ENCODE results near the gene MRTFB. TPM values are rescaled to one million over a fixed set of nuclear protein-coding genes. Genes with fewer than 3 reads are reported as not detected.
"Not testable (repeated sequence)": the region's sequence is repeated elsewhere in the genome, so short reads cannot be mapped to it uniquely, and the experiment has no call there.

The MRTFB gene
- total RNA-seq, 1 donor from 2014 or later = 20.9 TPM

GRCh38 chr16:14042706-14043105 lies 28.4 kb upstream of the MRTFB start:
- TF ChIP-seq CTCF (IDR thresholded peaks at IDR 0.05) = no peak
- no peaks in the 10 kb centered on the region for H3K4me1 Mint-ChIP-seq
- intact Hi-C loops (cut with micrococcal nuclease) = no loop called here
- no peak overlapping the region for H3K27ac Mint-ChIP-seq
- peaks cover 3% of the 10 kb centered on the region for H3K9me3 Mint-ChIP-seq
- no peak overlapping the region for H3K4me3 Mint-ChIP-seq
- no peak for DNase-seq
- no peak for ATAC-seq (ENCODE audit: low read depth)
- peaks cover 8% of the 10 kb centered on the region for H3K27me3 Mint-ChIP-seq
- ChIA-PET POLR2A (no interaction called here), CTCF (no interaction called here)
- no peaks in the 10 kb centered on the region for H3K36me3 Mint-ChIP-seq (ENCODE audit: low read depth)

GRCh38 chr16:14043278-14043677 lies 27.8 kb upstream of the MRTFB start:
- H3K4me3 Mint-ChIP-seq = no peak overlapping the region
- no peak overlapping the region for H3K27ac Mint-ChIP-seq
- intact Hi-C loops (cut with micrococcal nuclease) = no loop called here
- ChIA-PET CTCF (no interaction called here), POLR2A (no interaction called here)
- no peak for DNase-seq
- ATAC-seq (ENCODE audit: low read depth) = no peak
- H3K36me3 Mint-ChIP-seq (ENCODE audit: low read depth) = no peaks in the 10 kb centered on the region
- no peak for TF ChIP-seq CTCF (IDR thresholded peaks at IDR 0.05)
- H3K4me1 Mint-ChIP-seq = no peaks in the 10 kb centered on the region
- peaks cover 3% of the 10 kb centered on the region for H3K9me3 Mint-ChIP-seq
- peaks cover 8% of the 10 kb centered on the region for H3K27me3 Mint-ChIP-seq

GRCh38 chr16:14043793-14044192 lies 27.3 kb upstream of the MRTFB start:
- H3K36me3 Mint-ChIP-seq (ENCODE audit: low read depth) = no peaks in the 10 kb centered on the region
- no peak for DNase-seq
- ATAC-seq (ENCODE audit: low read depth) = no peak
- ChIA-PET POLR2A (no interaction called here), CTCF (no interaction called here)
- intact Hi-C loops (cut with micrococcal nuclease) = no loop called here
- H3K27me3 Mint-ChIP-seq = peaks cover 9% of the 10 kb centered on the region
- peaks cover 3% of the 10 kb centered on the region for H3K9me3 Mint-ChIP-seq
- H3K27ac Mint-ChIP-seq = no peak overlapping the region
- no peak overlapping the region for H3K4me3 Mint-ChIP-seq
- no peaks in the 10 kb centered on the region for H3K4me1 Mint-ChIP-seq
- no peak for TF ChIP-seq CTCF (IDR thresholded peaks at IDR 0.05)

GRCh38 chr16:14047121-14047859 lies 23.8 kb upstream of the MRTFB start:
- H3K27me3 Mint-ChIP-seq = peaks cover 10% of the 10 kb centered on the region
- POLR2A ChIA-PET; H3K4me1 Mint-ChIP-seq; H3K36me3 Mint-ChIP-seq (ENCODE audit: low read depth); DNase-seq; intact Hi-C loops (cut with micrococcal nuclease); ATAC-seq (ENCODE audit: low read depth); H3K4me3 Mint-ChIP-seq; CTCF ChIA-PET; H3K9me3 Mint-ChIP-seq; H3K27ac Mint-ChIP-seq: not testable (repeated sequence)

GRCh38 chr16:14050291-14051027 lies 20.7 kb upstream of the MRTFB start:
- POLR2A ChIA-PET = interaction anchor here (0.6 kb wide), 1 partner anchor 583 kb away, joined by 3 read pairs; no protein-coding TSS in a partner anchor
- Mint-ChIP-seq H3K27me3 (peaks cover 7% of the 10 kb centered on the region), H3K9me3 (no peaks in the 10 kb centered on the region), H3K27ac (no peak overlapping the region), H3K4me3 (no peak overlapping the region), H3K36me3 (ENCODE audit: low read depth) (no peaks in the 10 kb centered on the region), H3K4me1 (no peaks in the 10 kb centered on the region)
- intact Hi-C loops (cut with micrococcal nuclease) = no loop called here
- DNase-seq (no peak), ATAC-seq (ENCODE audit: low read depth) (no peak)
- CTCF ChIA-PET = no interaction called here
- TF ChIP-seq CTCF (IDR thresholded peaks at IDR 0.05) = no peak

All from activated B cell treated with CpG ODN at 0.5 μM for 24 hours (primary cell).